ENCODE measurements around the gene LILRB1. TPM values are rescaled to one million over a fixed set of nuclear protein-coding genes. Genes with fewer than 3 reads are reported as not detected.

Gene LILRB1
- total RNA-seq, 1 donor from 2014 or later = not detected

- no peaks in the 10 kb centered on the region for H3K36me3 Mint-ChIP-seq (ENCODE audit: low read depth)
- H3K4me1 Mint-ChIP-seq (ENCODE audit: low read depth) = no peaks in the 10 kb centered on the region
- no peak overlapping the region for H3K27ac Mint-ChIP-seq (ENCODE audit: unreplicated experiment)
- no peaks in the 10 kb centered on the region for H3K27me3 Mint-ChIP-seq (ENCODE audit: low read depth)
- no peak for TF ChIP-seq CTCF (IDR thresholded peaks at IDR 0.05)
- DNase-seq (ENCODE audit: low spot score) = no peak
- no peak overlapping the region for H3K4me3 Mint-ChIP-seq (ENCODE audit: unreplicated experiment)
- peaks cover 23% of the 10 kb centered on the region for H3K9me3 Mint-ChIP-seq (ENCODE audit: low read depth)
Observed at GRCh38 chr19:54644056-54644455, 13.8 kb downstream of the LILRB1 start.

GRCh38 chr19:54646331-54646841 lies 16.1 kb downstream of the LILRB1 start:
- Mint-ChIP-seq H3K36me3 (ENCODE audit: low read depth) (no peaks in the 10 kb centered on the region), H3K9me3 (ENCODE audit: low read depth) (peaks cover 13% of the 10 kb centered on the region), H3K27ac (ENCODE audit: unreplicated experiment) (no peak overlapping the region), H3K4me1 (ENCODE audit: low read depth) (no peaks in the 10 kb centered on the region), H3K27me3 (ENCODE audit: low read depth) (no peaks in the 10 kb centered on the region), H3K4me3 (ENCODE audit: unreplicated experiment) (no peak overlapping the region)
- TF ChIP-seq CTCF (IDR thresholded peaks at IDR 0.05) = no peak
- DNase-seq (ENCODE audit: low spot score) = no peak

GRCh38 chr19:54648129-54648528 lies 17.8 kb downstream of the LILRB1 start:
- no peak for DNase-seq (ENCODE audit: low spot score)
- Mint-ChIP-seq H3K9me3 (ENCODE audit: low read depth) (peaks cover 9% of the 10 kb centered on the region), H3K36me3 (ENCODE audit: low read depth) (no peaks in the 10 kb centered on the region), H3K27me3 (ENCODE audit: low read depth) (no peaks in the 10 kb centered on the region), H3K4me1 (ENCODE audit: low read depth) (no peaks in the 10 kb centered on the region), H3K27ac (ENCODE audit: unreplicated experiment) (no peak overlapping the region), H3K4me3 (ENCODE audit: unreplicated experiment) (no peak overlapping the region)
- TF ChIP-seq CTCF (IDR thresholded peaks at IDR 0.05) = no peak

GRCh38 chr19:54650108-54650655 lies 19.9 kb downstream of the LILRB1 start:
- Mint-ChIP-seq H3K9me3 (ENCODE audit: low read depth) (peaks cover 7% of the 10 kb centered on the region), H3K27me3 (ENCODE audit: low read depth) (no peaks in the 10 kb centered on the region)
- DNase-seq (ENCODE audit: low spot score) = no peak

GRCh38 chr19:54653181-54653809 lies 23.0 kb downstream of the LILRB1 start:
- no peak for DNase-seq (ENCODE audit: low spot score)

More at GRCh38 chr19:54650108-54650655, 19.9 kb downstream of the LILRB1 start:
- Mint-ChIP-seq H3K27ac (ENCODE audit: unreplicated experiment) (no peak overlapping the region), H3K4me1 (ENCODE audit: low read depth) (no peaks in the 10 kb centered on the region), H3K4me3 (ENCODE audit: unreplicated experiment) (no peak overlapping the region), H3K36me3 (ENCODE audit: low read depth) (no peaks in the 10 kb centered on the region)
- no peak for TF ChIP-seq CTCF (IDR thresholded peaks at IDR 0.05)

More at GRCh38 chr19:54653181-54653809, 23.0 kb downstream of the LILRB1 start:
- Mint-ChIP-seq H3K36me3 (ENCODE audit: low read depth) (no peaks in the 10 kb centered on the region), H3K27me3 (ENCODE audit: low read depth) (no peaks in the 10 kb centered on the region), H3K27ac (ENCODE audit: unreplicated experiment) (no peak overlapping the region), H3K4me1 (ENCODE audit: low read depth) (no peaks in the 10 kb centered on the region), H3K9me3 (ENCODE audit: low read depth) (peaks cover 8% of the 10 kb centered on the region), H3K4me3 (ENCODE audit: unreplicated experiment) (no peak overlapping the region)
- TF ChIP-seq CTCF (IDR thresholded peaks at IDR 0.05) = peak; percentile 74
